Suppressor macrophage (primary cell): ENCODE results near the gene RNU5B-1.

ENCODE experiments used
- DNase-seq, 4 experiments: peaks; one replicate each; pipeline ENCODE4 v3.0.0-alpha.2; 2020 to 2022

Gene RNU5B-1

DNA sequence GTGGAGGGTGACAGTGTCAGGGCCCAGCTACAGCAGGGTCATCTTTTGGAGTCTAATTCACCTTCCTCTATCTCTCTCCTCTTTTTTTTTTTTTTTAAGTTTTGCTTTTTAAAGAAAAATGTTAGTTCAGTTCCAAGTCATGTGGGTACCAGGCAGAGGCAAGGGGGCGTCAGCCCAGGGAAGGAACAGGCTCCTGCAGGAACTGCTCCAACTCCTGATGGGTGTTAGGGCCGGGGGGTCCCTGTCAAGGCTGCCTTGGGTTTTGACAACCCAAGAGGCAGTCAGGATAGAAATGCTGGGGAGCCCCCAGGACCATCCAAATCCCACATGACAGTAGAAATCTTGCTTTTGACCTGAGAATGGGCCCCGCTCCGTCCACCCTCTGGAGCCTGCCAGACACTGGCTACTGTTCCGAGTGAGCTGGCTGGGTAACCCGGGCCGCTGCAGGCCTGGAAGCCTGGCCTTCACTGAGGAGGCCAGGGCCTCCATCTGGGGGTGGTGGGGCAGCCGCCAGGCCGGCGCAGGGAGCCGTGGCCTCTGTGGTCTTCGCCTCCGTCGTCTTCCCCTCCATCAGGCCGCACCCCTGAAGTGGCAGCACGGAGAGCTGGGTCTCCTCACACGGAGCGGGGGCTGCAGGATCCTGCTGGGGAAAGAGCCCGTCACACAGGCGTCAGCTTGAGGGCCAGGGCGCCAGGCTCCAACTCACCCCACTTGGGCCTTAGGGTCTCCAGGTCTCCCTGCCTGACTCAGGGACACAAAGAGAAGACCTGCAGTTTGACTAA lies 24.2 kb downstream of the RNU5B-1 start:
- no peak for DNase-seq

DNA sequence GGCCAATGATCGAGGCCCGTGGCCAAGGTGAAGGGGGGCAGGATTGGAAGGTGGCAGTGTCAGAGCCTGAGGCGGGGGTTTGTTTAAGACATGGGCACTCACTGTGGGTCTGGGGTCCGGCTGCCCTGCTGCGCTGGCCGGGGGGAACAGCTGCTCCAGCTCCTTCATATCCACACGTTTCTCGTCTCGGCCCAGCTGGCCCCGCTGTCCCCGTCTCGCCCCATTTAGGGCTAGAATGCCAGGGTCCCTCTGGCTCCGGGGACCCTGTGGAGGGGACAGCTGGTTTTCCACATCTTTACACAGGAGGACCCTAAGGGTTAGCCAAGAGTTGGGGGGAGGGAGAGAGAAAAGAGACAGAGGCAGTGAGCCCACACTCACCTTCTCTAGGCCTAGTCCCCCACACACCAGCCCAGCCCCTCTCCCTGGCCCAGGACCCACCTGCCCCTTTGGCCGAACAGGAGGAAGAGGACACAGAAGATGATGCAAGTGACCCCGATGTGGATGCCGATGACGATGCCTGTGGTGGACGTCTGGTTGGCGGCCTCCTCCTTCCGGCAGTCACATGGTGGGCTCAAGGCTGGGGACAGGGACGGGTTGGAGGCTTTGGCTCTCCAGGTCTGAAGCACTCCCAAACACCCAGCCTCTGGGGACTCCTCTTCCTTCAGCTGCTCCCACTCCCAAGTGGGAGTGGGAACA lies 25.0 kb downstream of the RNU5B-1 start:
- no peak for DNase-seq

DNA sequence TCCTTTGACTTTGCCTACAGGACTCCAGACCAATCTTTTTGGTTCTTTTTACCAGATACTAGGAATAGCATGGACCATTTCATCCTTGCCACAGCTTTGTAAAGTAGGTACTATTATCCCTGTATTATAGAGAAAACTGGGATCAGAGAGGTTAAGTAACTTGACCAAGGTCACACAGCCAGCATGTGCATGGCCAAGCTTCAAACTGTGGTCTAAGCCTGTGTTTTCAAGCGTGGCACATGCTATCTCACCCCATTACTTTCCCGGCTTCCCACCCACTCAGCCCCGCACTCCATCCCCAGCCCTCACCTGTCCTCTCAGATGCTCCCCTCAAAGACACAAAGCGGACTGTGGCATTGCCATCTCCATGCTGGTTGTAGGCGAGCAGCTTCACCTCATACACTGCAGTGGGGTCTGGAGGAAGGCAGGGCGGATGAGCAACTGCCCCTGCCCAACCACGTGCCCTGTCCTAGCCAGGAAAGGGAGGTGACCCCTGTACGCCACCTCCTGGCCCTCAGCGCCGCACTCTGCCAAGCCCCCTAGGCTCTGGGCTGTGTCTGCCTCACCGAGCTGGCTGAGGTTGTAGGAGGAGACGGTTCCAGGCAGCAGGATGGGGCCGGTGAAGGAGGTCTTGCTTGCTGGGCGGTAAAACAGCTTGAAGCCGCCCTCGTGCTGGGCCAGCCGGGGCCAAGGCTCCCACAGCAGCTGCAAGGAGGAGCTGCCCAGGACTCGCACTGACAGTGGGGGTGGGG lies 25.7 kb downstream of the RNU5B-1 start:
- DNase-seq = no peak

DNA sequence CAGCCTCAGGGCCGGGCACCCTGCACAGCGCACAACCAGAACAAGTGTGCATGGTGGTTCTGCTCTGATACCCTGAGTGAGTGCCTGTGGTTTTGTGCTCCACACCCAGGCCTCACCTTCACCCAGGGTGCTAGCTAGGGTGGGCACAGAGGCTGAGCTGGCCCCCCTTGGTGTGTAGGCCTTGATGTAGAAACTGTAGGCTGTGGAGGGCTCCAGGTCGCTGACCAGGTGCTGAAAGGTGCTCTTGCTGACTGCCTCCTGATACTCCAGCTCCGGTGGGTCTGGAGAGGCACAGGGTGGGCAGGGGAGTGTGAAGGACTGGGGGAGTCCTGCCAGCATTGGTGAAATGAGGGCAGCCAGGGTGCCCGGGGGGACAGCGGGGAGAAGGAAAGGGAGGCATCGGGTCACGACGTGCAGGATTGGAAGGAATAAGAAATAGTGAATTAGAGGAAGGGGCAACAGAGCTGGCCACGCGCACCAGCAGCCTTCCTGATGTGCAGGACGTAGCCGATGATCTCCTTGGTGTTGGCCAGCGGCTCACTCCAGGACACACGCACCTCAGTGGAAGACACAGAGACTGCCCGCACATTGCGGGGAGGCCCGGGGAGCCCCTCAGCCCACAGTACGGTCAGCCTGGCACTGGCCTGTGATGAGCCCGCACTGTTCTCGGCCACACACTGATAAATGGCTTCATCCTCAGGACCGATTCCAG lies 26.6 kb downstream of the RNU5B-1 start:
- DNase-seq = no peak

DNA sequence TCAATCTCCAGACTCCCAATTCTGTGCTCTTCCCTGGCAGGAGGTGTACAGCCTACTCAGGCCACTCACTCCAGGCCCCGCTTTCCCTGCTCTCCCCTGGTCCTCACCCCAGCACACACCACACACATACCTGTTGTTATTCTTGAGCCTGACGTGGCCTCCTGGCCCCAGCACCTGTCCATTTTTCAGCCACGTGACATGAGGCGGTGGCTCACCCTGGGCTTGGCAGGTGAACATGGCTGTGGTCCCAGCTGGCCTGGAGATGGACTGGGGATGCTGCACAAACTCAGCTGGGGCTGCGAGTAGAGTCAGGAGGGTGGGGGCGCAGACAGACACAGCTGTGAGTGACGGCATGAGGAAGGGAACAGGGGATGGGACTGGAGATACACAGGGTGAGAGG lies 27.3 kb downstream of the RNU5B-1 start:
- DNase-seq = no peak

DNA sequence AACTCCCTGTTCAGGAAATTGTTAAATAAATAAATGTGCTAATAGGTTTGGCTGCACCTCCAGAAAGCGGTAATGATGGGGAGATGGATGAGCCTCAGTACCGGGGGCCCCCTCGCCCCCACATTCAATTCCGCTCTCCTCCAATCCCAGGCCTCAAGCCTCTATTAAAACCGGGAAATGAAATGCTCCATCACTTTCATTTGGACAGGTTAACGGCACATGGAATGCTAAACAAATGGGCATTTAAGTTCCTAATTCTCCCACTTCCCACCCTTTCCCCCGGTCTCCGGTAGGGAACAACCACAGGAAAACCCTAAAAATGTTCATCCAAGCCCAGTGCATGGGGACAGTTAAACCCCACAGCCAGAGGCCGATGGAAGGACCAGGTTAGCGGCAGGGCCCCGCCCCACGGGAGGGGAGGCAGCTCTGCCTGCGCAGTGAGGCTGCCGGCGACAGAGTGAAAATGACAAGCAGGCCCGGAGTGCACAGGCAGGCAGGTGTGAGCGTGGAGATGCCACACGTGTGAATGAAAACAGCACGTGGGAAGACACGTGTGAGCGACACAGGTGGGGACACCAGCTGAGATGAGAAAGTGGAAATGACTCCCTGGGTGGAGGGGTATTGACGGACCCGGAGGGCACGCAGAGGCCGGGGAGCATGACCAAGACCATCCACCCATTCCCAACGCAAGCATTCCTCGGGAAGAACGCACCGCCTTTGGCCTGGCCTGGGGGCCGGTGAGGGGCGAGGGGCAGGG lies 28.1 kb downstream of the RNU5B-1 start:
- no peak for DNase-seq

DNA sequence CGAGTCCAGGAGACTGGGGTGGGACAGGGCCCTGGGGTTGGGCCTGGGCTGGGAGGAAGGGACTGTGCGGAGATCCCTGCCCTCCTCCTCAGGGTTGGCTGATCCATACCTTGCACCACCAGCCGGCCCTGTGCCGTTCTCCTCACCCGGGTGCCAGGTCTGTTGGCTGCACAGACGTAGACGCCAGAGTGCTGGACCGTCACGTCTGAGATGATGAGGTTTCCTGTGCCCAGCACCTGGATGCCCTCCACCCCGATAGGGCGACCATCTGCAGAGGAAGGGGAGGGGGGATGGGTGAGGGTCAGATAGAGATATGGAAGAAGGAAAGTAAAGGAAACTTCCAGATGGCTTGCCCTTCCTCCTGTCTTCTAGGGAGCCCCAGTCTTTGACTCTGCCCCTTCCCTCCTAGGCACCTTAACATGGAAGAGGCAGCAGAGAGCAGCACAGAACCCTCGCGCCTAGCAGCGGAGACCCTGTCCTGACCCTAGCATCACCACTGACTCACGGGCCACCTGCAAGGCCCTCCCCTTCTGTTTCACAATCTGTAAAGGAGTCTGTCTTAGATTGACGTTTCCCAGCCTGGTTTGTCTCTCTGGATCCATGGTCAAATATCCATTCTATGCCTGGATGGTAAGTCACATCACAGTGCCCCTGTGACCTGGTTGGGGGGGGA lies 28.8 kb downstream of the RNU5B-1 start:
- no peak for DNase-seq

DNA sequence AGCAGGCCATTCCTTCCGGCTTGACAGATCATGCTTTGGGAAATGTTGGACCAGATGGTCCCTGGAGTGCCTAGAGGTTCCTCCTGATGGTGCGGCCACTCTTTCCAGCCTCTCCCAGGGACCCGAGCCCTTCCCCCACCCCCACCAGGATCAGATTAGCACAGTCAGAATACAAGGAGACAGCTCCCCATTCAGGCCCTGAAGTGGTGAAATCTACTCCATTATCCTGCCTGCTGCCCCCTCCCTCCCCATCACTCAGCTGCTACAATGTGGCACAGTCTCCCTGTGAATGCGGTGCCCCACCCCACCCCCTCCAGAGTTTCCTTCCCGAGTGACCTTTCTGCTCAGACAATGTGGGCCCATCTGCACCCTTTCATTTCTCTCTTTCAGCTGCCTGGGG lies 29.4 kb downstream of the RNU5B-1 start:
- DNase-seq = no peak

DNA sequence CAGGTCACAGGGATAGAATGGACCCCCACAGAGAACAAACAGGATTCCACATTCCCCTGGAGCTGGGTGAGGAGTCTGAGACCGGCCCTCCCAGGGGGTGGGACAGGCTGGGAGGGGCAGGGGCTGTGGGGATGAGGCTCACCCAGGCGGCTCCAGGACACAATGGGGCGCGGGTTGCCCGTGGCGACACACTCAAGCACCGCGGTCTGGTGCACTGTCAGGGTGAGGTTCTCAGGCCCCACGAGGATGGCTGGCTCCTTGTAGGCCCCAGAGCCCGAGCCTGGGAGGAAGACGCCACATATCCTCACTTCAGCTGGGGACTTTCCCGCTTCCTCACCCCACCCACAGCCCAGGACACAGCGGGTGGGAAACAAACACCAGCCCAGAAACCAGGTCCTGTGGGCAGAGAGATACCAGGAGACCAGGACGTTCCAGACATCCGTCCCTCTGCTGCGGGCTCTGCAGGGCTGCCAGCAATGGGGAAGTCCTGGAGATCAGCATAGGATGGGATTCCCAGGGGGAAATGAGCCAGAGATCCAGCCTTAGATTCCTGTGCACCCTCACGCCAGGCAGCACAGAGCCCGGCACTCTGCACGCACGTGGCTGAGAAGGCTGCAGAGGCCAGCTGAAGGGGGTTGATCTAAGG lies 30.2 kb downstream of the RNU5B-1 start:
- no peak for DNase-seq

DNA sequence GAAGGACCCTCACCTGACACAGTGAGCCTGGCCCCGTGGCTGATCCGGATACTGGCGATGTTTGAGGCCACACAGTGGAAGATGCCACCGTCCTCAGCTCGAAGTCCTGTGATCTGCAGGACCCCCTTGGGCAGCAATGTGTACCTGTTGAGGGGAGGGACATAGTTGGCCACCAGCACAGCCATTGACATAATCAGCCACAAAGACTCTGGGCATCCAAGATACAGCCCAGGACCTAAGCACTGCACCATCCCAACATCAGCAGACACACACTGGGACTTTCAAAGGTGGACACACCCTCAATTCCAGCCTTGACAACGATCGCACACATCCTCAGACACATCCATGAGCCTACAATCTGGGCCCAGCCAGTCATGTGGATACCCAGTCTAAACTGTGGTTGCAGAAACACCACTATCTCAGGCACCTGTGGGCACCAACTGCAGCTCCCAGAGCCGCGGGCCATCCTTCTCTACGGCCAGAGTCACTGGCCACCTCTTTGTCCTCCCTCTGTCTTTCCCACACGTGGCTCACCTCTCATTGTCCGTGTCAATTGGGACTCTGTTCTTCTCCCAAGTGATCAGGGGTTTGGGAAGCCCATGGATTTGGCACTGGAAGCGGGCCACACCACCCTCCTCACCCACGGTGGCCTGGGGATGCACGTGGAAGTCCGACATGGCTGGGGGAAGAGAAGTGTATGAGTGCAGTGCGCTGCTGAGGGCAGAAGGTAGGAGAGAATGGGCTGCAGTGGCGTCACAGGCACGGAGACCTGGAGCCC lies 31.0 kb downstream of the RNU5B-1 start:
- no peak for DNase-seq

DNA sequence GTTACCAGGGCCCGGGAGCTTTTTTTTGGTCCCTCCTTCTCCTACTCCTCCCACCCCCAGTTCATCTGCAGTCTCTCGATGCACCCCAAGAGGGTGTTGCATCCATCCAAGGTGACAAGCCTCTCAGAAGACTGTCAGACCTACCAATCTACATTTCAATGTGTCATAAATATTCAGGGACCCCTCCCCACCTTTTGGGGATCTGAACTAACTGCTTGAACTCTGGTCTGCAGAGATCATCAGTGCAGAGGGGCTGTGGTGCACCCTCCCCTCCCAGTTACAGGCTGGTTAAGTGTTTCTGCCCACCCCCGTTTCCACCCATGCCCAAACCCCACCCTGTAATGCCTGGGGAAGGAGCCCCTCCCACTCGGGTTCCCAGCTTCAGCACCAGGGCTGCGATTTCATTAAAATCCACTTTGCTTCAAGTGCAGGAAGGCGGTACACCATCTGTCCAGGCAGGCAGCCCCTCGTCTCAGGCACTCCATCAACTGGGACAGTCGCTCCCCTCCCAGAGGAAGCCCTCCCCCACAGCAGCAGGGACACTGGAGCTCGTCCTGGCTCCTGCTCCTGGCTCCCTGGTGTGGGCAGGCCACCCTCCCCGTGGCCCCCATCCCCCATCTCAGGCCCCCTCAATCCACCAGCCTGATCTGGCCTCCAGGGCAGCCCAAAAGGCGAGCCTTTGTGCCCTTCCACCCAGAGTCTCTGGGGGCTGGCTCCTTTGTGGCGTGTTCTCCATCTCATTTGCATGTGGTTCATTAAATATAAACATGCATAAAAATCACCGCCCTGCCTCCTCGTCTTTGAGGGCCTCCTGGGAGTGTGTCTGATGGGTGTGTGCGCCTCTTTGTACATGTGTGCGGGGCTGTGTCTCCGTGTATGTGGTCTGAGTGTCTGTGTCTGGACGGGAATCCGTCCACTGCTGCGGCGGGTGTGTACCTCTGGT lies 32.3 kb downstream of the RNU5B-1 start:
- DNase-seq = no peak

DNA sequence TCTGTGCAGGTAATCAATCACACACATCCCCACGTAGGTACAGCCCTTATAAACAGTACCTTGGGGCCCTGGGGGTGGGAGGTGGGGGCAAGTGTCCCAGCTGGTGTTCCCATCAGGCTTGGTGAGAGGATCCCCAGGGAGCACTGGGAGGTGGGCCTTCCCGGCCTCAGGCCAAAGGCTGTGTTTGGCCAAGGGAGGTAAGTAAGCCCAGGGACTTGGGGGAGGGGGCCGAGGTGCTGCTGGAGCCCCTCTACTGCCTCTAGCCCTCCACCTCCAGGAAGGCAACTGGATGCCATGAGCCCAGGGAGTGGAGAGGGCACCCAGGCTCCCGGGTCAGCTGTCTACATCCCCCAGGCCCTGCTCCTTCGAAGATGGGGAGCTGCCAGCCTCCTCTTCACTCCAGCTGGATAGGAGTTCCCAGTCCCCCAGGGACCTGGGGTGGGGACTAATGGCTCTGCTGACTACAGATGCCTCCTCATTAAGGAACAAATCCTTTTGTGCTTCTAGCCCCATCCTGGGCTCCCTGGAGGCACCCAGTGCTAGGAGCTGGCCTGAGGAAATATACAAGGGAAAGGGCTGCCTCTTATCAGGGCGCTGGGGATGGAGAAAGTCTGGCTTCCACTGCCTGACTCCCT lies 33.1 kb downstream of the RNU5B-1 start:
- DNase-seq = no peak

DNA sequence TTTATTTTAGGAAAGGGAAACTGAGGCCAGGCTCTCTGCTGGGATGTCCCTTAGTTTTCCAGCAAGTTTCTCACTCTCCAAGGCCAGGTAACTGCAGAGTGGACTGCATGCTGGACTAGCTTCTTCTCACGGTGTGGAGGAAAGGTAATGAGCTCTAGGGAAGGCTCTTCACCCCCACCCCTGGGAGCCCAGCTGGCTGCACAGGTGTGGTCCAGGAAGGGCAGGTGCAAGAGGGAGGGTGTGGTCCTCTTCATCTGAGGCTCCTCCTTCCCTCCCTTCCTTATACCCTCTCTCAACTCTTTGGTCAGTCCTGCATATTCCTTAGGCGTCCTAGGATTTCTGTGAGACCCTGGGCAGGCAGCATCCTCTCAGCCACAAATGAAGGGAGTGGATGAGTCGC lies 33.9 kb downstream of the RNU5B-1 start:
- no peak for DNase-seq

DNA sequence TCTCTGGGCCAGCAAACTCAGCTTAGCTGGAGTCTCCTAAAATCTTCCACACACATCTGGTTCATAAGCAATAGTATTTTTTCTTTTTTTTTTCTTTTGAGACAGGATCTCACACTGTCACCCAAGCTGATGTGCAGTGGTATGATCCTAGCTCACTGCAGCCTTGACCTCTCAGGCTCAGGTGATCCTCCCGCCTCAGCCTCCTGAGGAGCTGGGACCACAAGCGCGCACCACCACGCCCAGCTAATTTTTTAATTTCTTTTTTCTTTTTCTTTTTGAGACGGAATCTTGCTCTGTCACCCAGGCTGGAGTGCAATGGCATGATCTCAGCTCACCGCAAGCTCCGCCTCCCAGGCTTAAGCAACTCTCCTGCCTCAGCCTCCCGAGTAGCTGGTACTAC lies 34.3 kb downstream of the RNU5B-1 start:
- DNase-seq = no peak

DNA sequence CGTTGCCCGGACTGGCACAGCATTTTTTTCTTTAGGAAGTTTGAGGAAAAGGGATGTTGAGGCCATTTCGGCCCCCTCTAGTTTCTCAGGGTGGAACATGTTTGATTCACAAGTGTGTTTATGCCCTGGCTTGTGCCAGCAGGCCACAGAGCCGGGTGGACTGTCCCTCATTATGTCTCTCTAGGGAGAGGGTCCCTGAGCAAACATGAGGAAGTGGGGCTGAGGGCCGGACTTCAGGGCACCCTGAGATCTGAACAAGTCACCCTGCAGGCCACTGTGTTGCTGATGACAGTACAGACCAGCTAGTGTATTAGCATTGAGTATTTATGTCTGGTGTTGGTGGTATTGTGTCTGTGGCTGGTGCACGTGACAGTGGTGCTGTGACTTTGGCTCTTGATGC lies 34.9 kb downstream of the RNU5B-1 start:
- no peak for DNase-seq

DNA sequence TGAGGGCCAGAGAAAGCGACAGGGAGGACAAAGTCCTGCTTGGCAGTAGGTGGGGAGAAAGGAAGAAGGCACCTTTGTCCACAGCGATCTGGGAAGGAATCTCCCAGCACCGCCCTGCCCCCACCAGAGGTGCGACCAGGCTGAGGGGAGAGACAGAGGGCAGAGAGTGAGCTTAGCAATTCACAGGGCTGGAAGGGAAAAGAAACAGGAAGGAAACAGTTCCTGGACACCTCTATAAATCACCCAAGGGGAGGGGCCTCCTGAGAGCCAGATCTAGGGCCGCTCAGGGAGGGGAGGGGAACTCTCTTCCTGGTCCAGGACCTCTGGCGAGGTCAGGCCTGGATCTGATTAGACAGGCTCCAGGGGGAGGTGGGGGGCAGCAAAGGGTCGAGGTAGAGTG lies 35.4 kb downstream of the RNU5B-1 start:
- no peak for DNase-seq

DNA sequence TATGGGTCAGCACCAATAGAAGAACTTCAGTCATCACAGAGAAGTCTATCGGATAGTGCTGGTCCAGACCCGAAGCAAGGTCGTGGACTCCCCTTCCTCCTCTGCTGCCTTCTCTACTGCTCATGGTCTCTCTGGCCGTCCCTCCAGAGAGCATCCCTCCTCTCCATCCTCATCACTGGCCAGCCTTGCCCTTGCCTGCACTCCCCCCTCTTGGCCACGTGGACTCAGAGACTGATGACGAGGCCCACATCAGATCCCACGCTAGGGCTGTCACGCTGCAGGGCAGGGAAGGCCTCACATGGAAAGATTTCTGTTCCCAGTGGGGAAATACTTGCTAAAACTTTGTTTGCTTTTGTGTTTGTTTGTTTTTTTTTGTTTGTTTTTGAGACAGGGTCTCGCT lies 38.0 kb downstream of the RNU5B-1 start:
- no peak for DNase-seq

DNA sequence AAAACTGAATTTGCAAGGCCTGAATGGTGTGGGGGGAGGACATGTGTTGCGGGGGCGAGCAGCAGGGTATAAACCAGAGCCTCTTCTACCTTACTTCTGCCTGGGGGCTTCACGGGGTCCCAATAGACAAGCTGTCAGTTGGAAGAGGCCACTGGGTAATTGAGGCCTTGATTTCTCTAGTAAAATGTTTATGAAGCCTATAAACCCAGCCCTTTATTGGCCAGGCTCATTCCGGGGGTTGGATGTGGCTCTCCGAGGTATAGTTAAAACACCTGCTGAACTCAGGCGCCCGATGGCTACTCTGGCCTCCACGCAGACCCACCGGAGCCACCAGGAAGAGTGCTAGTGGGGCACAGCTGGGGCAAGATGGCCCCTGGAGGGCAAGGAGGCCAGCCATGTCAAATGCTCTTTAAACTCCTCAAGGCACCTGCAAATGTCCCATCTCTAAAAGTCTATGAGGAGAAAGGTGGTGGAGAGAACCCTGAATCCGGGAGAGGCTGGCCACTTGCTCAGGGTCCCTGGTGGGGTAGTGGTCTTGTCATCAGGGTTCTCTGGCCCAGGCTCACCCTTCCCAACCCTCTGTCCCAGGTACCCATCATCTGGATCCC lies 39.0 kb downstream of the RNU5B-1 start:
- DNase-seq = no peak
